ENCODE data around the gene UXS1. TPM values are rescaled to one million over a fixed set of nuclear protein-coding genes. Genes with fewer than 3 reads are reported as not detected.
"Not testable (repeated sequence)": the region's sequence is repeated elsewhere in the genome, so short reads cannot be mapped to it uniquely, and the experiment has no call there.

Gene UXS1
- total RNA-seq, result 73.8 and 141 TPM in 2 replicates

GRCh38 chr2:106193977-106194778 lies at the start of gene UXS1:
TSS of gene UXS1 (minus strand) at chr2:106194301. CDS start at chr2:106194241, 60 bp downstream.
- DNase-seq (ENCODE audit: low read depth), result peak; percentile 93

DNA sequence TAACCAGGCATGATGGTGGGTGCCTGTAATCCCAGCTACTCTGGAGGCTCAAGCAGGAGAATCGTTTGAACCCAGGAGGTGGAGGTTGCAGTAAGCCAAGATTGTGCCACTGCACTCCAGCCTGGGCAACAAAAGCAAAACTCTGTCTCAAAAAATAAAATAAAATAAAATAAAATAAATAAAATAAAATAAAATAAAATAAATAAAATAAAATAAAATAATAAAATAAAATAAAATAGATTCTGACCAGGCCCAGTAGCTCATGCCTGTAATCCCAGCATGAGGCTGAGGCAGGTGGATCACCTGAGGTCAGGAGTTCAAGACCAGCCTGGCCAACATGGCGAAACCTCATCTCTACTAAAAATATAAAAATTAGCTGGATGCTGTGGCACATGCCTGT lies 45.4 kb upstream of the UXS1 start:
- DNase-seq (ENCODE audit: low read depth), result not testable (repeated sequence)

GRCh38 chr2:106235392-106235791 lies 41.3 kb upstream of the UXS1 start:
- DNase-seq (ENCODE audit: low read depth), result not testable (repeated sequence)

- DNase-seq (ENCODE audit: low read depth), result no peak
Measured at GRCh38 chr2:106233350-106233706, 39.2 kb upstream of the UXS1 start.

- DNase-seq (ENCODE audit: low read depth), result no peak
Measured at GRCh38 chr2:106232638-106233349, 38.7 kb upstream of the UXS1 start.

GRCh38 chr2:106223347-106223746 lies 29.2 kb upstream of the UXS1 start:
- DNase-seq (ENCODE audit: low read depth), result no peak

GRCh38 chr2:106222057-106222456 lies 28.0 kb upstream of the UXS1 start:
- not testable (repeated sequence) for DNase-seq (ENCODE audit: low read depth)

DNA sequence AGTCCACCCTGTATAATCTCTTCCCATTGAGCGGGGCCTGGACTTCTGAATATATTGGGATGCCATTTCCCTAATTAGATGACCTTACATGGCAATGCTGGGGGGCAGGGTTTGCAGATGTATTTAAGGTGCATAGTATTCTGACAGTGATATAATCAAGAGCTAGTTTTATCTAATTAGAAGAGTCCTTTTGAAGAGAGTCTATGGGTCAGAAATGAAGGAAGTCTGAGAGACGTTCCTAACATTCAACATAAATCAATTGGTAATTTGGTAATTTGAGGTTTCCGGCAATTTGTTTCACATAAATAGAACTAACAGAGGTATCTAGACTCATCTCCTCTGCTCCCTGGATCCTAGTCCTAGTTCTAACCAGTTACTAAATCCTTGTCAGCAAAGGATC lies 25.7 kb upstream of the UXS1 start:
- DNase-seq (ENCODE audit: low read depth), result no peak

GRCh38 chr2:106219157-106219556 lies 25.1 kb upstream of the UXS1 start:
- not testable (repeated sequence) for DNase-seq (ENCODE audit: low read depth)

- no peak for DNase-seq (ENCODE audit: low read depth)
Measured at GRCh38 chr2:106208874-106209273, 14.8 kb upstream of the UXS1 start.

DNA sequence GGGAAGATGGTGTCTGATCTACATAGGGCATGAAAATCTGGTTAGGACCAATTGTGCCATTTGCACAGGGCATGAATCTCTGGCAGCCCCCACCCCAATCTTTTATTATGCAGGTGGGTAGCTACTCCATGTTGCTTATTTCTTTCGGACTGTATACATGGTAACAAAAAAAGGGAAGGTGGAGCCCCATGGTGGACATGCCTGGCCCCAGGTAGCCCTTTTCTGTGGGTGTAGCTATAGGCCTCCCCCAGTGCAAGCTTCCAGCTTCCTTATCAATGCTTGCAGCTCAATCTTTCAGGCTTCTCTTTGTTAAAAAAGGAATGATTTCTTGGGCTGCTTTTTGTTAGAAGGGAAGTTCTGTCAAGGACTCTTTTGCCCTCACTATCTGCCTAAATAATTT lies 14.3 kb upstream of the UXS1 start:
- no peak for DNase-seq (ENCODE audit: low read depth)

GRCh38 chr2:106207246-106207645 lies 13.1 kb upstream of the UXS1 start:
- DNase-seq (ENCODE audit: low read depth), result no peak

GRCh38 chr2:106205488-106205887 lies 11.4 kb upstream of the UXS1 start:
- no peak for DNase-seq (ENCODE audit: low read depth)

GRCh38 chr2:106204551-106204950 lies 10.4 kb upstream of the UXS1 start:
- not testable (repeated sequence) for DNase-seq (ENCODE audit: low read depth)

GRCh38 chr2:106201661-106202060 lies 7.6 kb upstream of the UXS1 start:
- DNase-seq (ENCODE audit: low read depth), result no peak

- peak; percentile 99 for DNase-seq (ENCODE audit: low read depth)
Measured at GRCh38 chr2:106197878-106198277, 3.8 kb upstream of the UXS1 start.

GRCh38 chr2:106195981-106196380 lies 1.9 kb upstream of the UXS1 start:
- no peak for DNase-seq (ENCODE audit: low read depth)

- DNase-seq (ENCODE audit: low read depth), result no peak
Measured at GRCh38 chr2:106195456-106195855, 1.4 kb upstream of the UXS1 start.

DNA sequence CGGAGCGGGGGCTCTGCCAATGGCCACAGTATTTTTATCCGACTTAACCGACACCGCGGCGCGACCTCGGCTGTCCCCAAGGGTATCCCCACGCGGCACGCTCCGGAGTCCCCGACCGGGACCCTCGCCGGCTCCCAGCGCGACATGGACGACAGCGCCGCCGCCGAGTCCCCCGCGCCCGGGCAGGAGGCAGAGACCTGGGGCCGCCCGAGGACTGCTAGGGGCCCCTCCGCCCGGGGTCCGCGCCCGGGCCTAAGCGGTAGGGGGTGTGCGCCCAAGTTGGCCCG lies 468 bp downstream of the UXS1 start:
- DNase-seq (ENCODE audit: low read depth), result no peak

DNA sequence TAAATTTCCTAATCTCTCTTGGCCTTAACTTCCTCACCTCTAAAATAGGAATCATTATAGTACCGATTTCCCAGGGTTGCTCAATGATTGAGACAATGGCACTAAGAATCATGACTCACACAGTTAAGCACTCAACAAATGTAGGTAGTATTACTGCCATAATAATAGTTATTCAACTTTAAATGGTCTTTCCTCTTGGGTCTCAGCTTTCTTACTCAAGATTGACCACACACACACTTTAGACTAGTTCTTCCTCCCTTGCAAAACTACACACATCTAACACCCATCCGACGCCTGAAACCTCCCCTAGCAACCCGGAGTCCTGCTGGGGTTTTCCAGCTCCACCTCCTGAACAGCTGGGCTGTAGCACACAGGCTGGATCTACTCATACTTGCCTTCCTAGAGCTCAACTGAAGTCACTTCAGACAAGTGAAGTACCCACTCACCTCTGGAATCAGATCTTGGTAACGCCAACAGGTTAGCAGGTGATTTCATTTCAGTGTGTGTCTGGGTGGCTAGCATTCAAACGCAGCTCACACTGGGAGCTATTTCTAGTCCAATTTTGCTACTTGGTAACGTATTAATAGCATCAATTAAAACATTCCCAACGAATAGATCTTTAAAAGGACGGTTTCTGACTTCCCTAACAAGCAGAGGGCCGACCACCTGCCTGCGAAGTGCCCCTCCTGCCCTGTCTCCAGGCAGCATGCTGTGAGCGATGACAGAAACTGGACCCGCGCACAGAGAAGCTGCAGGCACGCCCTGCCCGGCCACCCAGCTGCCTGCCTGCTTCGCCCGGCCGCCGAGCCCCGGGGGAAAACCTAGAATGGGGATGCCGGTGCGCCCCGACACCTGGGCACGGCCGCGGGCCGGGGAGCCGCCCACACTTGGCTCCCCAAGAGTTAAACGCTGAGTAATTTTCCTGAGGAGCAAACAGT lies 1.1 kb downstream of the UXS1 start:
- DNase-seq (ENCODE audit: low read depth), result peak; percentile 99

GRCh38 chr2:106191511-106192016 lies 2.5 kb downstream of the UXS1 start:
- peak; percentile 57 for DNase-seq (ENCODE audit: low read depth)
